Measurements from ENCODE around the gene GRPEL1. TPM values are rescaled to one million over a fixed set of nuclear protein-coding genes. Genes with fewer than 3 reads are reported as not detected.

The GRPEL1 gene
- total RNA-seq, 1 experiment from 2014 or later: 19.4 TPM

DNA sequence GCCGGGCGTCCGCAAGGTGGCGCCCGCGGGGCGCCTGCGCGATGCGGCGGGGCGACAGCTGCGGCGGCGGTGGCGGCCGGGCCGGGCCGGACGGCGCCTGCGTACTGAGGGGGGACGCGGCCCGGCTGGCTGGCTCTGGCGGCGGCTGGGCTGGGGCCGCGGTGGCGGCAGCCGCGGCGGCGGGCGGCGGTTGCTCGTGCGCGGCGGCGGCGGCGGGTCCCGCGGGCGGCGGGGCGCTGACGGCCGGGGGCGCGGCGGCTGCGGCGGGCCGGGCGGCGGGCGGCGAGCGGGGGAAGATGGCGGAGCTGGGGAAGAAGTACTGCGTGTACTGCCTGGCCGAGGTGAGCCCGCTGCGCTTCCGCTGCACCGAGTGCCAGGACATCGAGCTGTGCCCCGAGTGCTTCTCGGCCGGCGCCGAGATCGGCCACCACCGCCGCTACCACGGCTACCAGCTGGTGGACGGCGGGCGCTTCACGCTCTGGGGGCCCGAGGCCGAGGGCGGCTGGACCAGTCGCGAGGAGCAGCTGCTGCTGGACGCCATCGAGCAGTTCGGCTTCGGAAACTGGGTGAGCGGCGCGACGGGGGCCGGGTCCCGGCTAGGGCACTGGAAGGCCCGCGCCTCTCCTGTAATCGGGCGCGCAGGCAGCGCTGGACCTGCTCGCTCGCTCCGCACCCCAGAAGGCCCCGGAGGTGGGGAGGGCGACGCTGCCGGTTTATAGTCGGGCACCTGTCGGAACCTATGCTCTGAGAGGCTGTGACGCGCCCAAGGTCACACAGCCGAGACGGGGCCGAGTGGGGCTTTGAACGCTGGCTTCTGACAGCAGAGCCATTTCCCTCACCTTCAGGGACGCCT, 24.4 kb downstream of the GRPEL1 start, which contains the start of gene TADA2B:
Gene TADA2B, plus strand, starts transcription at position 89 of the 853 bp plus-strand sequence. Its CDS starts 208 bp downstream, at position 297.
- peaks cover 42% of the 10 kb centered on the region for H3K4me1 ChIP-seq (ENCODE audit: low read length)
- H3K4me2 ChIP-seq (ENCODE audit: low read depth, low read length, poor library complexity, severe bottlenecking): peak within 1 kb of the TSS; percentile 98
- H3K9me3 ChIP-seq (ENCODE audit: low read length): no peaks in the 10 kb centered on the region
- peak within 1 kb of the TSS; percentile 98 for H3K9ac ChIP-seq (ENCODE audit: low read length)
- H3K27ac ChIP-seq (ENCODE audit: low read length): peak within 1 kb of the TSS; percentile 52
- H4K20me1 ChIP-seq (ENCODE audit: insufficient read depth, low read depth, low read length): peaks cover 15% of the 10 kb centered on the region
- H3K9me2 ChIP-seq (replicated peaks; ENCODE audit: insufficient read depth, low read length): no peaks in the 10 kb centered on the region
- peak; percentile 83 for DNase-seq
- no peaks in the 10 kb centered on the region for H3K27me3 ChIP-seq (ENCODE audit: low read length)
- 0 out of 2 replicates have a peak, but pooled peaks cover under 1% of the 10 kb centered on the region for H3K36me3 ChIP-seq (ENCODE audit: insufficient read depth, low read length)
- H2AFZ ChIP-seq (ENCODE audit: low read length): peak within 1 kb of the TSS; percentile 92
- H3K4me3 ChIP-seq (ENCODE audit: low read length): peak within 1 kb of the TSS; percentile 94
- H3K79me2 ChIP-seq (ENCODE audit: low read length): peaks cover 50% of the 10 kb centered on the region

DNA sequence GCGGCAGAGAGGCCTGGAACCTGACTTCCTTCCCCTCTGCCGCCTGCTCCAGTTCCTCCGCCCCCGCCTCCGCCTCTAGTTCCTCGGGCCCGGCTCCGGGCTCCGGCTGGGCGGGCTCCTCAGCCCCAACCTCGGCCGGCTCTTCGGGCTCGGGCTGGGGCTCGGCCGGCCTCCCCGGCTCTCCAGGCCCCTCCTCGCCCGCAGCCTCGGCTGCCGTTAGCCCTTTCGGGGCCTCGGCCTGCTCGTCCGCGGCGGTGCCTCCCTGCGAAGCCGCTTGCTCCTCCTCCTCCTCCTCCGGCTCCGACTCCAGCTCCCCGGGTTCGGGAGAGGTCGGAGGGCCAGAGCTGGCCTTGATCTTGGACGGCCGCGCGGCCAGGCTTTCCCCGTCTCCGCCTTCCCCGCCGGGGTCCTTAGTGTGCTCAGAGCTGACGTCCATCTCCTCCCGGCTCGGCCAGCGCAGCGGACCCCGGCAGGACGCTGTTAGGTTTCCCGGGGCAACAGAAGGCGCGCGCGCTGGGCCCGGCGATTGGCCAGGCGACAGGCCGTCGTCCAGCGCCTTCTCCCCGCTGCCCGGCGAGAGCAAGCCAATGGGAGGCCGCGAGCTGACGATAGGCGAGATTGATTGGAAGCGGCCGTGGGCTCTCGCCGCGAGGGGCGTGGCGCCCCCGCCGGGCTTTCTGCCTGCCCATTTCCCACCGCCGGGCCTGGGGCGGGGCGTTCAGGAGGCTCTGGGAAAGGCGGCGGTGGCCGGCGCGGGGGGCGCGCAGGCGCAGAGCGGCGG, 25.2 kb downstream of the GRPEL1 start:
- H4K20me1 ChIP-seq (ENCODE audit: insufficient read depth, low read depth, low read length): peaks cover 15% of the 10 kb centered on the region
- H3K4me3 ChIP-seq (ENCODE audit: low read length): peak overlapping the region; percentile 80
- H3K36me3 ChIP-seq (ENCODE audit: insufficient read depth, low read length): no peaks in the 10 kb centered on the region
- peaks cover 42% of the 10 kb centered on the region for H3K4me1 ChIP-seq (ENCODE audit: low read length)
- H3K79me2 ChIP-seq (ENCODE audit: low read length): peaks cover 42% of the 10 kb centered on the region
- H3K9me3 ChIP-seq (ENCODE audit: low read length): no peaks in the 10 kb centered on the region
- no peaks in the 10 kb centered on the region for H3K27me3 ChIP-seq (ENCODE audit: low read length)
- no peak overlapping the region for H3K27ac ChIP-seq (ENCODE audit: low read length)
- peak; percentile 98 for DNase-seq
- H3K4me2 ChIP-seq (ENCODE audit: low read depth, low read length, poor library complexity, severe bottlenecking): peak overlapping the region; percentile 98
- H2AFZ ChIP-seq (ENCODE audit: low read length): peak overlapping the region; percentile 80
- peak overlapping the region; percentile 66 for H3K9ac ChIP-seq (ENCODE audit: low read length)
- no peaks in the 10 kb centered on the region for H3K9me2 ChIP-seq (replicated peaks; ENCODE audit: insufficient read depth, low read length)

DNA sequence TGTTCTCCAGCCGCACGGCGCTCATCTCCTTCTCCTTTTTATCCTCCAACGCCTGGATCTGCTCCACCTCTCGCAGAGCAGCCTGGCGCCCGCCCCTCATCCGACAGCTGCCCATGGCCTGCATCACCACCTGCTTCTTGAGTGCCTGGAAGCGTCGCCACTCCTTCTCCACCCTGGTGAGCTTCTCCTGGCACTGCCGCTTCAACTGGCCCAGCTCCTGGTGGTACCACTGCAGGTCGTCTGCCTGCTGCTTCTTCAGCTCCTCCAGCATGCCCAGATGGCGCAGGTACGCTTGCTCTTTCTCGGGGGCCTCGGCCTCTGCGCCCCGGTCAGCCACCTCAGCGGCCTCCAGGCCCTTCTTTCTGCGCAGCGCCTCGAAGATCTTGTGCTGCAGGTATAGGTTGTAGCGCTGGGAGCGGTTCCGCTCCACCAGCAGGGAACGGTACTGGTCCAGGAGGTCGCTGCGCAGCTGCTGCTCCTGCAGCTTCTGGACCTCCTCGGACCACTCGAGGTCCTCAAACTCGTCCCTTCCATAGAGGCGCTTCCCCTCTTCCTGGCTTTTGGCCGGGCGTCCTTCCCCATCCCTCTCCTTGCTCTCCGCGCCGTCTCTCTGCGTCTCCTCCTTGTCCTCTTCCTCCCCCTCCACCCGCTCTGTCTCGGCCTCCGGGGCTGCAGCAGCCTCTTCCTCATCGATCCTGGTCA, 25.9 kb downstream of the GRPEL1 start:
- Histone ChIP-seq H3K9ac (ENCODE audit: low read length) (peak overlapping the region; percentile 66), H3K4me1 (ENCODE audit: low read length) (peaks cover 36% of the 10 kb centered on the region), H4K20me1 (ENCODE audit: insufficient read depth, low read depth, low read length) (peaks cover 9% of the 10 kb centered on the region), H3K79me2 (ENCODE audit: low read length) (peaks cover 35% of the 10 kb centered on the region), H3K4me3 (ENCODE audit: low read length) (peak overlapping the region; percentile 80), H3K27ac (ENCODE audit: low read length) (no peak overlapping the region), H3K4me2 (ENCODE audit: low read depth, low read length, poor library complexity, severe bottlenecking) (peak overlapping the region; percentile 98), H3K9me3 (ENCODE audit: low read length) (no peaks in the 10 kb centered on the region), H3K27me3 (ENCODE audit: low read length) (no peaks in the 10 kb centered on the region), H3K9me2 (replicated peaks; ENCODE audit: insufficient read depth, low read length) (no peaks in the 10 kb centered on the region), H3K36me3 (ENCODE audit: insufficient read depth, low read length) (no peaks in the 10 kb centered on the region), H2AFZ (ENCODE audit: low read length) (peak overlapping the region; percentile 80)
- DNase-seq: no peak

DNA sequence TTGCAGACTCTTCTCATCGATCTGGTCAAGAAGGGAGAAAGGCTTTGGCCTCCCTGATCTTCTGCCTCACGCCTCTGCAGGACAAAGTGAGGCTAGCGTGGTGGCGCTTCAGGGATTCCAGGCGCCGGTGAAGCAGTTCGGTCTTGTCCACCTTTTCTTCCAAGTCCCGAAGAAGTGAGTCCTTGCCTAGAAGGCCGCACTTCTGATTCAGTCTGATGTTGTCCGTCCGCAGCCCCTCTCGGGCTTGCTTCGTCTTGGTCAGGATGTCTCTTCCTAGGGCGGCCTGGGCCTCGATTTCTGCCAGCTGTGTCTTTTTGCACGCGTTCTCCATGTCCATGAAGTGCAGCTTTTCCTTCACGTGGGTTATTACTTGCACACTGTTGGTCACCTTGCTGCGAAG, 26.6 kb downstream of the GRPEL1 start:
- H4K20me1 ChIP-seq (ENCODE audit: insufficient read depth, low read depth, low read length): peaks cover 2% of the 10 kb centered on the region; the same call in 1 of the 2 replicates
- no peak overlapping the region for H3K4me3 ChIP-seq (ENCODE audit: low read length)
- no peak overlapping the region for H3K27ac ChIP-seq (ENCODE audit: low read length)
- H3K9me2 ChIP-seq (replicated peaks; ENCODE audit: insufficient read depth, low read length): no peaks in the 10 kb centered on the region
- peaks cover 28% of the 10 kb centered on the region for H3K79me2 ChIP-seq (ENCODE audit: low read length)
- peaks cover 29% of the 10 kb centered on the region for H3K4me1 ChIP-seq (ENCODE audit: low read length)
- DNase-seq: no peak
- H3K36me3 ChIP-seq (ENCODE audit: insufficient read depth, low read length): no peaks in the 10 kb centered on the region
- no peak overlapping the region for H3K9ac ChIP-seq (ENCODE audit: low read length)
- H3K9me3 ChIP-seq (ENCODE audit: low read length): no peaks in the 10 kb centered on the region
- H3K27me3 ChIP-seq (ENCODE audit: low read length): no peaks in the 10 kb centered on the region
- H2AFZ ChIP-seq (ENCODE audit: low read length): no peak overlapping the region
- H3K4me2 ChIP-seq (ENCODE audit: low read depth, low read length, poor library complexity, severe bottlenecking): no peak overlapping the region

DNA sequence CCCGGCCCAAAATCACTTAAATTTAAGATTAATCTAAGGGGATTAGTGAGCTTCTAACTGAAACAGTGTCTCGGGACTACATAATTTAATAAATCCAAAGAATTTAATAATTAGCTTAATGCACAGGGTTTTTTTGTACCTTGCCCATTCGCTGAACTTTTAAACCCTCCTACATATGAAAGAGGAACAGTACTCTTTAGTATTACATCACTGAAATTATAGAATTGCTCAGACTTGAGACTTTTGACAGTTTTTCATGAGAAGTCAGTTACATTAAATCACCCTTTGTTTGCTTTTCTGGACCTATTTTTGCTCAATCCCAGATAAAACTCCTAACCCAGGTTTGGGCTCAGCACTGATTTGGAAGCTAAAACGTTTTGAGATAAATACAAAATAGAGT, 27.1 kb downstream of the GRPEL1 start:
- Histone ChIP-seq H3K4me2 (ENCODE audit: low read depth, low read length, poor library complexity, severe bottlenecking) (no peak overlapping the region), H2AFZ (ENCODE audit: low read length) (no peak overlapping the region)

DNA sequence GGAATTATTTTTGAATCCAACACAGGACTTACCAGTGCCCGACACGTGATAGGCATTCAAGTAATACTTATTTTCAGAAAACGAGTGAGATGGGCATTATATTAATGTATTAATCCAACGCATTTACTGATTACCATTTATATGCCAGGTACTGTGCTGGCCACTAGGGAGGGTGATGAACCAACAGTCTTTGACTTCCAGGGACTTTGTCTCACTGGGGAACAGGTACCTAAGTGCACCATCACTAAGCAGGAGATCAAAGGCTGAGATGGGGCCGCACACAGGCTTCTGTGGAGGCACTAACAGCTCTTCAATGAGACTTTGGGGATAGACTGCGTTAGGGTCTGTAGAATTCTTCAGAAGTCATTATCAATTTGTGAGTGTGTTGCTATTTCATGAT, 30.4 kb downstream of the GRPEL1 start:
- no peaks in the 10 kb centered on the region for H3K27me3 ChIP-seq (ENCODE audit: low read length)
- no peak overlapping the region for H3K9ac ChIP-seq (ENCODE audit: low read length)
- H3K4me2 ChIP-seq (ENCODE audit: low read depth, low read length, poor library complexity, severe bottlenecking): no peak overlapping the region
- peak; percentile 72 for DNase-seq
- H3K27ac ChIP-seq (ENCODE audit: low read length): no peak overlapping the region
- no peaks in the 10 kb centered on the region; the same call in 1 of the 2 replicates for H4K20me1 ChIP-seq (ENCODE audit: insufficient read depth, low read depth, low read length)
- H3K4me3 ChIP-seq (ENCODE audit: low read length): no peak overlapping the region
- no peak overlapping the region for H2AFZ ChIP-seq (ENCODE audit: low read length)
- no peaks in the 10 kb centered on the region for H3K36me3 ChIP-seq (ENCODE audit: insufficient read depth, low read length)
- H3K79me2 ChIP-seq (ENCODE audit: low read length): no peaks in the 10 kb centered on the region
- H3K9me2 ChIP-seq (replicated peaks; ENCODE audit: insufficient read depth, low read length): no peaks in the 10 kb centered on the region
- peaks cover 7% of the 10 kb centered on the region; the same call in 1 of the 2 replicates for H3K4me1 ChIP-seq (ENCODE audit: low read length)
- no peaks in the 10 kb centered on the region for H3K9me3 ChIP-seq (ENCODE audit: low read length)

More for the DNA sequence above, 27.1 kb downstream of the GRPEL1 start:
- no peaks in the 10 kb centered on the region for H3K36me3 ChIP-seq (ENCODE audit: insufficient read depth, low read length)
- H3K79me2 ChIP-seq (ENCODE audit: low read length): peaks cover 23% of the 10 kb centered on the region
- no peak for DNase-seq
- no peaks in the 10 kb centered on the region for H3K9me2 ChIP-seq (replicated peaks; ENCODE audit: insufficient read depth, low read length)
- no peaks in the 10 kb centered on the region for H3K9me3 ChIP-seq (ENCODE audit: low read length)
- H3K4me1 ChIP-seq (ENCODE audit: low read length): peaks cover 24% of the 10 kb centered on the region
- no peaks in the 10 kb centered on the region for H3K27me3 ChIP-seq (ENCODE audit: low read length)
- H3K9ac ChIP-seq (ENCODE audit: low read length): no peak overlapping the region
- no peak overlapping the region for H3K4me3 ChIP-seq (ENCODE audit: low read length)
- H3K27ac ChIP-seq (ENCODE audit: low read length): no peak overlapping the region
- no peaks in the 10 kb centered on the region; the same call in 1 of the 2 replicates for H4K20me1 ChIP-seq (ENCODE audit: insufficient read depth, low read depth, low read length)

DNA sequence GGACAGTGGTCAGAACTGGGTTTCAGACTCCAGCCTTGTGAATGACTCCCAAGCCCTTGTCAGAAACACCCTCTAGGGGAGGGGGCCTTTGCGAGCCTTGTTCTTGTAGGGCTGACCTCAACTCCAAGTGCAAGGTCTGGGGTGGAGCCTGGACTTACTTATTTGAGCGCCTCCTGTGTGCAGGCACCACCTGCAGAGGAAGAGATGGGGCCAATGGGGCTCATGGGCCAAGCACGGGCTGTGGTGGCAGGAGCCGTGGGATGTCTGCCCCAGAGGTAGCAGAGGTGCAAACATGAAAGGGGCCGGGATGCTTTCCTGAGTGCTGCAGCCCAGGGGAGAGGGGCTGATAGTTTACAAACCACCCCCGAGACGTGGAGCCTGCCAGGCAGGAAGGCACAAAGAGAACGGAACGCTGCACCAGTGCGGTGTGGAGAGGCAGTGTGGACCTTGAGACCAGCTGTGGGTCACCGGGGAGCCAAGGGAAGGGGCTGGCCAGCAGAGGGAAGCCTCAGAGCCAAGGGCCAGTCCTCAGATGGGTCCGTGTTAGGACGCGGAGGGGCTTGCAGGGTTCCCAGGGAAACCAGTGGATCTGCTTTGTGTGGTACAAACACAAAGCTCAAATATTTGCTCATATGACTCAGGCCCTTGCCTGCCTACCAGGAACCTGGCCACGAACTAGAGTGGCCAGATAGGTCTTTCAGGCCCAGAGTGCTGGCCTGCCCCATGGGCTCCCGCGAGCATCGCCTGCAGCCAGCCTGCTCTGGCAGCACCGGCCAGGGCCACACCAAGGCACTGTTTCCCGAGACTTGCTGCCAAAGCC, 33.4 kb downstream of the GRPEL1 start:
- Histone ChIP-seq H2AFZ (ENCODE audit: low read length) (no peak overlapping the region), H3K27ac (ENCODE audit: low read length) (no peak overlapping the region), H4K20me1 (ENCODE audit: insufficient read depth, low read depth, low read length) (no peaks in the 10 kb centered on the region), H3K9ac (ENCODE audit: low read length) (no peak overlapping the region), H3K4me1 (ENCODE audit: low read length) (no peaks in the 10 kb centered on the region; the same call in 1 of the 2 replicates), H3K36me3 (ENCODE audit: insufficient read depth, low read length) (no peaks in the 10 kb centered on the region), H3K9me3 (ENCODE audit: low read length) (no peaks in the 10 kb centered on the region), H3K9me2 (replicated peaks; ENCODE audit: insufficient read depth, low read length) (no peaks in the 10 kb centered on the region), H3K79me2 (ENCODE audit: low read length) (no peaks in the 10 kb centered on the region), H3K27me3 (ENCODE audit: low read length) (no peaks in the 10 kb centered on the region), H3K4me2 (ENCODE audit: low read depth, low read length, poor library complexity, severe bottlenecking) (no peak overlapping the region), H3K4me3 (ENCODE audit: low read length) (no peak overlapping the region)
- no peak for DNase-seq
